ENCODE results near the gene RNPS1.

RNPS1 gene

DNA sequence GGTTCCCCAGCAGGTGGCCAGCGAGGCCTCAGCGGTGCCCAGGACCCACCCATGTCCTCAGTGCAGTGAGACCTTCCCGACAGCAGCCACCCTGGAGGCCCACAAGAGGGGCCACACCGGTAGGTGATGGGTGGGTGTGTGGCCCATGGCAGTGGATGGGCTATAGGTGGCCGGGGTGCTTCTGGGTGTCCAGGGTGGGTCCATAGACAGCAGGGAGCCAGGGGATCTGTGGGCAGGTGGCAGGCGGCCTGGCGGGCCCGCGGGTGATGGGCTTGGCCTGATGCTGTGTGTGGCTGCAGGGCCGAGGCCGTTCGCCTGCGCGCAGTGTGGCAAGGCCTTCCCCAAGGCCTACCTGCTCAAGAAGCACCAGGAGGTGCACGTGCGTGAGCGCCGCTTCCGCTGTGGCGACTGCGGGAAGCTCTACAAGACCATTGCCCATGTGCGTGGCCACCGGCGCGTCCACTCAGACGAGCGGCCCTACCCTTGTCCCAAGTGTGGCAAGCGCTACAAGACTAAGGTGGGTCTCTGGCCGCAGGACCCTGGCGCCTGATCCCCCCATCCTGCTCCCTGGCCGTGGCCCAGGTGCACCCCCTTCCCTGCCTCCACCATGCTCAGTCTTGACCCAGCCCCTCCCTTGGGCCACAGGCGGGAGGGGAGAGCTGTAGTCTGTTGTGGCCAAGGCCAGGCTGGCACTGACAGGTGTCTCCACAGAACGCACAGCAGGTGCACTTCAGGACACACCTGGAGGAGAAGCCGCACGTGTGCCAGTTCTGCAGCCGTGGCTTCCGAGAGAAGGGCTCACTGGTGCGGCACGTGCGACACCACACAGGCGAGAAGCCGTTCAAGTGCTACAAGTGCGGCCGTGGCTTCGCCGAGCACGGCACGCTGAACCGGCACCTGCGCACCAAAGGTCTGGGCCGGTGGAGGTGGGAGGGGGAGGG lies 33.8 kb downstream of the RNPS1 start:
- DNase-seq = peak; percentile 88 to 97

DNA sequence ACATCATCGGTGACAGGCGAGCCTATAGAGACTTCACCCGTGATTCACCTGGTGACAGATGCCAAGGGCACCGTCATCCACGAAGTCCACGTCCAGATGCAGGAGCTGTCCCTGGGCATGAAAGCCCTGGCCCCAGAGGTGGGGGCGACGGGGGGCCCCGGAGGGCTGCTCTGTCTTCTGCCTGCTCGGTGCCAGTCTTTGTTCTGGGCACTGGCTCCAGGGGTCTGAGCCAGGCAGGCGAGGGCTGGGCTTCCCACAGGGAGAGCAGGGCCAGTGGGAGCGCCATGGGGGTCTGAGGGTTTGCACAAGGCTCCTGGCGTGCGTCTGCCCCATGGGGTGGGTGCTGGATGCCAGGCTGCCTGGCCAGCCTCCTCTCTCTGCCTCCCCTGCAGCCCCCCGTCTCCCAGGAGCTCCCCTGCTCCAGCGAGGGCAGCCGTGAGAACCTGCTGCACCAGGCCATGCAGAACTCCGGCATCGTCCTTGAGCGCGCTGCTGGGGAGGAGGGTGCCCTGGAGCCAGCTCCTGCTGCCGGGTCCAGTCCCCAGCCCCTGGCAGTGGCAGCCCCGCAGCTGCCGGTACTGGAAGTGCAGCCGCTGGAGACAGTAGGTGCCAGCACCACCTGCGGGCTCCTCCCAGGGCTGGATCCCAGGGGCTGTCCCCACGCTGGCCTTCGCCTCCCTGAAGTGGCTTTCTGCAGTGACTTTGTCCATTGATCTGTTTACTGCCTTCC lies 34.7 kb downstream of the RNPS1 start:
- no peak for DNase-seq

DNA sequence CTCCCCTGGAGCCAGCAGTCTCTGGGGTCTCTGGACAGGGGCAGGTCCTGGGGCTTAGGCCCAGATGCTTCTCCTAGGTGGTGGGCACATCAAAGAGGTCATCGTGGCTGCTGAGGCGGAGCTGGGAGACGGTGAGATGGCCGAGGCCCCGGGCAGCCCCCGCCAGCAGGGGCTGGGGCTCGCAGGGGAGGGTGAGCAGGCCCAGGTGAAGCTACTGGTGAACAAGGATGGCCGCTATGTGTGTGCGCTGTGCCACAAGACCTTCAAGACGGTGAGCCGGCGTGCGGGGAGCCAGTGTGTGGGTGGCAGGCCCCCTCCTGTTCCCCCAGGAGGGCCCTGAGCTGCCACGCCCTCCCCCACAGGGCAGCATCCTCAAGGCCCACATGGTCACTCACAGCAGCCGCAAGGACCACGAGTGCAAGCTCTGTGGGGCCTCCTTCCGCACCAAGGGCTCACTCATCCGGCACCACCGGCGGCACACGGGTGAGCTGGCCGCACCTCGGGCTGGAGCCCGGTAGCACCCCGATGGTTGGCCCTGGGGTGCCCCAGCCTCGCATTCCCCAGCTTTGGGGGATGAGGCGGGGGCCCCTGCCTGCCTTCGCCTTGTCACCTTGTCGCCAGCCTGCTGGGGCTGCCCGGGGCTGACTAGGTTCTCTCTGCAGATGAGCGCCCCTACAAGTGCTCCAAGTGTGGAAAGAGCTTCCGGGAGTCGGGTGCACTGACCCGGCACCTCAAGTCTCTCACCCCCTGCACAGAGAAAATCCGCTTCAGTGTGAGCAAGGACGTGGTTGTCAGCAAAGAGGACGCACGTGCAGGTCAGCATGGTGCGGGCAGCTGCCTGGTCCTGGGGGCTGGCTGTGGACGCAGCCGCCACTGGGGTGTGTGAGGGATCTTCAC lies 35.6 kb downstream of the RNPS1 start:
- DNase-seq = no peak

DNA sequence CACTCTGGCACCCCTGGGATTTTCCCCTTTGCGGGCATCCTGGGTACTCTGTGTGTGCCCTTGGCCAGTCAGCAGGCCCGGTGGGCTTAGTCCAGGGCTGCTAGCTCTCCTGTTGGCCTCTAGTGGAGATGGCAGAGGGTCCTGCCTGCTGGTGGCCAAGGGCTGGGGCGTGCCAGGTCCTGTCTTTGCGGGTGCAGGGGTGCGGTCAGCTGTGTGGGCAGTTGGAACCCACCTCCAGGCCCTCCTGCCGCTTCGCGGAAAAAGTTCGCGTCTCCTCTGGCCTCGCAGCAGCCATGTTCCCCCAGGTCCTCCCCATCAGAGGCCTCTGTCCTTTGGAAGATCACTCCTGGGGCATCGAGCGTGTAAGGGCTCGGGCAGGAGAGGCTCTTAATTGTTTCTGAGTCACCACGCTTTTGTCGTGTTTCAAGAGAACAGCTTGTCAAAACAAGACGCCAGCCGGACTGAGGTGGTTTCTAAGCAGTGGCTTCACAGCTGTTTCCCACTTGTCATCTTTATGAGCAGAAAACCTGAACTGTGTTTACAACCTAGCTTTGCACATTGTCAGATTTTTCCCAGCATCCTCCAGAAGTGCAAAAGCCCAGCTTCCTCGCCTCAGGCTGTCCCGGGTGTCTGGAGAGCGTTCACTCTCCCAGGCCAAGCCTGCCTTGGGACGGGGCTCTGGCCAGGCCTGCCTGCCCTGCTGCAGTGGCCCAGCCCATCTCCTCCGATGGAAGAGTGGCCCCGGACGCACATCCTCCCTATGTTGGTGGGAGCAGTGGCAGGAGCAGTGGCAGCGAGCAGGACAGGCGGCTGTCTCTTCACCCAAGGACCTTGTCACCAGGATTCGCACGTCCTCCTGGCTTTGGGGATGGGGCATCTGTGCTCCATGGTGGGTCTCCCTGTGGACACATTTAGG lies 36.7 kb downstream of the RNPS1 start:
- DNase-seq = peak; percentile 76 to 90

DNA sequence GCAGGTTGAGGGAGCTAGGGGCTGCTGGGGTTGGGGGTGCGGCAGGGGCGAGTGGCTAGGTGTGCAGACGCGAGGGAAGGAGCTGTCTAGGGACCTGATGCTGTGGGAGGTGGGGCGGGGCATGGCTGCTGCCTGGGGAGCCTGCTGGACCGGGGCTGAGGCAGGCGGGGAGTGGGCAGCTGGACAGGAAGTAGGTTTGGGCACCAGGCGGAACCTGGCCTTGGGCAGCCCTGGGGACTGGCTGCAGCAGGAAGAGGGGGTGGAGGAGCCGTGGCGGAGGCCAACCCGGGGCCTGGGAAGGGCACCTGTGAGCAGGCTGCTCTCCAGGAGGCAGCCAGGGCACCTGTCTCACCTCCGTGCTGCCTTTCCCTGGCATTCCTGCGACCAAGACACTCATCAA lies 37.5 kb downstream of the RNPS1 start:
- DNase-seq = no peak

DNA sequence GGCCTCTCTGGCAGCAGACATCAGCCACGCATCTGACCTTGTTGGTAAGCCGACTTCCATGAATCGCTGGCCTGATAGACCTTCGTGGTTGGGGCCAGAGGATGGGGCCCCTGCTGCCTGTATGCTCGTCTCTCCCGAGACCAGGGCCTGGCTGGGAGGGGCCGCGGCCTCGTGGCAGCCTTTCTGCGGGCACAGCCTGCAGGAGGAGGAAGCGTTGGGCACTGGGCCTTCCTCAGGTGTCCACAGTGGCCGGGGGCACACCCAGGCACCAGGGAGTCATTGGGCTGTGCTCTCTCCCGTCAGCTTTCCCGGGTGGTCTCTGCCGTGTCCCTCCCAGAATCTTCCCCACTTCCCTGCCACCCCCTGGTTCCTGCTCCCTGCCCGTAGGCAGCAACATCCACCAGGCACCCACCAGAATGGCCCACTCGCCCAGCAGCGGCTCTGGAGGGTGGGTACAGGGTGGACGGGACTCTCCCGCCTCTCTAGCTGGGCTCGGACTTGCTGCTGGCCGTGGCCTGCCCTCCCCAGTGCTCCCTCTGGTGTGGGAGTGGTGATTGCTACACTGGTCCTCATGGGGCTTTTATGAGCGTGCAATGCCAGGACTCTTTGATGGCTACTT lies 38.2 kb downstream of the RNPS1 start:
- DNase-seq = no peak

DNA sequence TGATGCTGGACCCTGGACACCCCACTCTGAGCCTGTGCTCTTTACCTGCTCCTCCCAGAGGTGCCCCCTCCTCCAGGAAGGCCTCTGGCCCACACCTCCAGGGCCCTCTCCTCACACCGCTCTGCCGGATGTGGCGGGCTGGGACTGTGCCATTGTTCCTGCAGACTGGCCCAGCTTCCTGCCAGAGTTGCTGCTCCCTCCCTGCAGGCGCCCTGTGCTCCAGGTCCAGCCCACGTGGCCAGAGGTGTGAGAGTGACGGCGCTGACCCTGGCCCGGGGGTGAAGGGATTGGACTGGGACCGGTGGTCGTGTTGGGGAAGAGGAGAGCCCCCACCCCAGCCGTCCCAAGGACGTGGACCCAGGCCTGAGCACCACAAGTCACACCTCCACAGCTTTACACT lies 38.8 kb downstream of the RNPS1 start:
- DNase-seq = no peak

DNA sequence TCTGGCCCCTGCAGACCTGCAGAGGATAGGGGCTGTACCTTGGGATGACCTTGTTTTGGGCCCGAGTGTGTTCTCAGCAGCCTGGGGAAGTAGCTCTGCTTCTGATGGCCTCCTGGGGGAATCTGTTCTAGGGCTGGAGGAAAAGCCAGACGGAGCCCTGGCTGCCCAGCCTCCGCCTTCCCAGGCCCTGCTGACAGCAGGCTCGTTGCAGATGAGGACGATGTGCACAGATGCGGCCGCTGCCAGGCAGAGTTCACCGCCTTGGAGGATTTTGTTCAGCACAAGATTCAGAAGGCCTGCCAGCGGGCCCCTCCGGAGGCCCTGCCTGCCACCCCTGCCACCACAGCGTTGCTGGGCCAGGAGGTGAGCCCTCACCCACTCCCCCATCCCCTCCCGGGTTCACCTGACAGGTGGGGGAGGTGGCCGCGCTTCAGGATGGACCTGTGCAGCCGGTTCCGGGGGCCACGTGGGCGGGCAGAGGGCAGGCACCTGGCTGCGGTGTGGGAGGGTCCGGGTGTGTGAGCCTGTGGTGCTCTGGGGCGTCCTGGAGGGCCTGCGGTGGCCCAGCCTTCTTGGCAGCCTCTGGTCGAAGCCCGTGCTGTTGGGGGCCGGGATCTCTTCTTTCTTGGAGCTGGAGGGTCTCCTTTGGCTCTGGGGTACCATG lies 39.6 kb downstream of the RNPS1 start:
- DNase-seq = no peak

DNA sequence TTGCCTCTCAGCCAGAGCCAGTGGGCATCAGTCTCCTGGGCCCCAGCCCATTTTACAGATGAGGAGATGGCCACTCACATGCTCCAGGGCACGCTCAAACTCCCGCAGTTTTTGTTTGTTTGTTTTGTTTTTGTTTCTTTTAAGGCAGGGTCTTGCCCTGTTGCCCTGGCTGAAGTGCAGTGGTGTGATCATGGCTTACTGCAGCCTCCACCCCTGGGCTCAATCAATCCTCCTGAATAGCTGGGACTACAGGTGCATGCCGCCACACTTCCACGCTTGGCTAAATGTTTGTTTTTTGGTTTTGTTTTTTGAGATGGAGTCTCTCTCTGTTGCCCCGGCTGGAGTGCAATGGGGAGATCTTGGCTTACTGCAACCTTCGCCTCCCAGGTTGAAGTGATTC lies 41.0 kb downstream of the RNPS1 start:
- no peak for DNase-seq

DNA sequence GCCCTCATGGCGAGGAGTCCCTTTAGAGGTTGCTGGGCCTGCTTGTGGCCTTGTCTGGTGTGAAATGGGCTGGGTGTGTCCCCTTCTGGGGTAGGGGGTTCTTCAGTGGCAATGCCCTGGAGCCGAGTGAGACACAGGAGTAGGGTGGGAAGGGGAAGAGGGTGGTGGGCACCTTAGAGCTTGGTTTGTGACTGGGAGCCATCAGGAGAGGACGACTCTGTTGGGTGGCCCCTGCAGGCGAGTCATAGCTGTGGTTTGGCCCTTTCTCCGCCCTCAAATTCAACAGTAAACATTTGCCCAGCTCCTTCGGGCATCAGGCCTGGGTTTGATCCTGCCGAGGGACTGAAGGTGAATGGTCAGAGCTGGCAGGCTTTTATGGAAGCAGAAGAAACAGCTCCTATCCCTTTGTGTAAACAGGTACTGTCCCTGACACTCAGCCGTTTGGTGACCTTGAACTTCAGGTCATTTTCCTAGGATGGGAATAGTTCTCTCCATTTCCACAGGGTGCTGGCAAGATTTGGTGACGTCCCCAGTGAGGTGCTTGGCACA lies 41.6 kb downstream of the RNPS1 start:
- no peak for DNase-seq

DNA sequence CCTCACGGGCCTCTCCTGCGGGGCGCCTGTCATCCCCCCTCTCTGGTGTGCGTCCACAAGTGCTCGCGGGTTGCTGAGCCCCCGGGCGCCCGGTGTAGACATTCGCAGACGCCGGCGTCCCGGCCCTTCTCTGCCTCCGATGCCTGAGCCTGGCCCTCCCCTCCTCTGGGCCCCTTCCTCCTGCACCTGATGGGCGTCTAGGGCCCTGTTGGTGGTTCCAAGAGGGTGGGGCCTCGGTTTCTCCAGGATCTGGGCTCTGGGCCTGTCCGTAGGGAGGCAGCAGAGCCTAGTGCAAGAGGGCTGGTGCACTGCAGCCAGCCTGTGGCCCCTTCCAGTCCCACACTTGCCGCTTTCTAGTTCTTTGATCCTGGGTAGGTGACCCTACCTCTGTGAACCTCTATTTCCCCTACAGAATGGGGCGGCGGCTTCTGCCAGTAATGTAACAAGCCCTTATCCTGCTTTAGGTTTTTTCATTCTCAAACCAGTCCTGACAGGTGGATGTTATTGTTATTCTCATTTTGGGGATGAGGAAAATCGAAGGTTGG lies 43.9 kb downstream of the RNPS1 start:
- peak; percentile 35 to 45 for DNase-seq

DNA sequence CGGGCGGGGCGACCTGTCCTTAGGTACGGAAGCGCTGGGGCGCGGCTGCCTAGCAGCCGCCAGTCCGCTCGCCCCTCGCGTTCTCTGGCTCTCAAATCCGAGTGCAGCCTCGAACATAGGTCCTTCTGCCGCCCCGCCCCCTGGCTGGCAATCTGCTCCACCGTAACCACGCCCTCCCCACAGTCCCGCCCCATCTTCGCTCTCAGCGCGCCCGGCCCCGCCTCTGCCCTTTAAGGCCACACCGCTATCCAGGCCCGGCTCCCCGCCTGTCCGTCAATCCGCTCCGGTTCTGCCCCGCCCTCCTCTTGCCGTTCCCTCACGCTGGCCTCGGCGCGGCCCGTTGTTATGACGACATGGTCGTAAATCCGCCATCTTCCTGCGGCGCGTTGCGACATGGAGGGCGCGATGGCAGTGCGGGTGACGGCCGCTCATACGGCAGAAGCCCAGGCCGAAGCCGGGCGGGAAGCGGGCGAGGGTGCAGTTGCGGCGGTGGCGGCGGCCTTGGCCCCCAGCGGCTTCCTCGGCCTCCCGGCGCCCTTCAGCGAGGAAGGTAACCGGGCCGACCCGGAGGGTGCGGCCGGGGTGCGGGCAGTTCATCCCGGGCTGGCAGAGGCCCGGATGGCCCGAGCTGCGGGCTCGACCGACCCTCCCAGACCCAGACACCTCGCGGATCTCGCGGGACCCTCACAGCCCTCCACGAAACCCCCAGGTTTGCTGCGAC lies 44.5 kb downstream of the RNPS1 start, which contains the start of gene E4F1:
E4F1 (plus strand) TSS at position 371 of the 721 bp plus-strand sequence; CDS start at position 394, 23 bp downstream.
- DNase-seq = peak; percentile 100

DNA sequence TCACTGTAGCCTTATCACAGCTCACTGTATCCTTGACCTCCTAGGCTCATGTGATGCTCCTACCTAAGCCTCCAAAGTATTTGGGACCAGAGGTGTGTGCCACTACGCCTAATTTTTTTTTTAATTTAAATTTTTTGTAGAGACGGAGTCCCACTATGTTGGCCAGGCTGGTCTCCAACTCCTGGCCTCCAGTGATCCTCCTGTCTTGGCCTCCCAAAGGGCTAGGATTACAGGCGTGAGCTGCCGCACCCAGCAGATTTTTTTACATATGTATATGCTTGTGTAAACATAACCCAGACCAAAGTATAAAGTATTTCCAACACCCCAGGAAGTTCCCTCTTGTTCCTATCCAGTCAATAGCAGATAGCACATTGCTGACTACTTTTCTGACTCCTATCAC lies 51.6 kb downstream of the RNPS1 start:
- DNase-seq = no peak

DNA sequence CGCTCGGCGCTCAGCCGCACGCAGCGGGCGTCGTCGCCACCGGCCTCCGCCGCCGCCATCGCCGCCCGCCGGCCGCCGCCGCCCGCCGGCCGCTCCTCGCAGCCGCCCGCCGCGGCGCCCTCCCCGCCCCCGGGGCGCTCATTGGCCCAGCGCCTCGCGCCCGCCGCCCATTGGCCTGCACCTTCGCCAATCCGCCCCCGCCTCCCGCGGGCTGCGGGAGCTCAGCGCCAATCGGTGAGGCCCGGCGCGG lies 53.3 kb downstream of the RNPS1 start, which contains the start of gene PGP:
PGP (minus strand) TSS at position 122 of the 250 bp plus-strand sequence; CDS start at position 59, 63 bp downstream.
- DNase-seq = no peak

DNA sequence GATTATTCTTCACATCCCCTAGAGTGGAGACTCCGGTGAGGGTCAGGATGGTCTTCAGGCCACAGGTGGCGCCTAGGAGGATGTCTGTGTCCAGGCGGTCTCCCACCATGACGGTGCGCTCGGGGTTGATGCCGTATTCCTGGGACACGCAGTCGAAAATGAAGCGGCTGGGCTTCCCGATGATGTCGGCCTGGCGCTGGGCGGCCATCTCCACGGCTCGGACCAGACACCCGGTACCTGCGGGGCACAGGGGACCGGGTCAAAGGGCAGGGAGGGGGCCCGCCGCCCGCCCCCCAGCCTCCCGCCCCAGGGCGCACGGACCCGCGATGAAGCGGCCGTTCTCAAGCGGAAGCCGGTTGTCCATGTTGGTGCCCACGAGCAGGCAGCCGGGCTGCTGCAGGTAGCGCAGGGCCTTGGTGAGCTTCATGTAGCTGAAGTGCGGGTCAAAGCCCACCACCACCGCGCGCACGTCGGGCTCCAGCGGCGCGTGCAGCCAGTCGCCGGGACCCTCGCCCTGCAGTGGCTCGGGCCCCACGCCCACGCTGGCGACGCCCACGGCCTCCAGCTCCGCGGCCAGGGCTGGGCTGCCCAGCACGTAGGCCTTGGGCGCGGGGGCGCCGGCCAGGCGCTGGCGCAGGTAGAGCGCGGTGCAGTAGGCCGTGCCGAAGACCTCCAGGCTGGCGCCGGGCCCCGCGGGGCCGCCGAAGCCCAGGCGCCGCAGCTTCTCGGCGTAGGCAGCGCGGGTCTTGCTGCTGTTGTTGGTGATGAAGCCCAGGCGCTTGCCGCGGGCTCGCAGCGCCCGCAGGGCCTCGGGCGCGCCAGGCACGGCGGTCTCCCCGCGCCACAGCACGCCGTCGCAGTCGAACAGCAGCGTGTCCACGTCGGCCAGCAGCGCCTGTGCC lies 53.9 kb downstream of the RNPS1 start:
- no peak for DNase-seq

DNA sequence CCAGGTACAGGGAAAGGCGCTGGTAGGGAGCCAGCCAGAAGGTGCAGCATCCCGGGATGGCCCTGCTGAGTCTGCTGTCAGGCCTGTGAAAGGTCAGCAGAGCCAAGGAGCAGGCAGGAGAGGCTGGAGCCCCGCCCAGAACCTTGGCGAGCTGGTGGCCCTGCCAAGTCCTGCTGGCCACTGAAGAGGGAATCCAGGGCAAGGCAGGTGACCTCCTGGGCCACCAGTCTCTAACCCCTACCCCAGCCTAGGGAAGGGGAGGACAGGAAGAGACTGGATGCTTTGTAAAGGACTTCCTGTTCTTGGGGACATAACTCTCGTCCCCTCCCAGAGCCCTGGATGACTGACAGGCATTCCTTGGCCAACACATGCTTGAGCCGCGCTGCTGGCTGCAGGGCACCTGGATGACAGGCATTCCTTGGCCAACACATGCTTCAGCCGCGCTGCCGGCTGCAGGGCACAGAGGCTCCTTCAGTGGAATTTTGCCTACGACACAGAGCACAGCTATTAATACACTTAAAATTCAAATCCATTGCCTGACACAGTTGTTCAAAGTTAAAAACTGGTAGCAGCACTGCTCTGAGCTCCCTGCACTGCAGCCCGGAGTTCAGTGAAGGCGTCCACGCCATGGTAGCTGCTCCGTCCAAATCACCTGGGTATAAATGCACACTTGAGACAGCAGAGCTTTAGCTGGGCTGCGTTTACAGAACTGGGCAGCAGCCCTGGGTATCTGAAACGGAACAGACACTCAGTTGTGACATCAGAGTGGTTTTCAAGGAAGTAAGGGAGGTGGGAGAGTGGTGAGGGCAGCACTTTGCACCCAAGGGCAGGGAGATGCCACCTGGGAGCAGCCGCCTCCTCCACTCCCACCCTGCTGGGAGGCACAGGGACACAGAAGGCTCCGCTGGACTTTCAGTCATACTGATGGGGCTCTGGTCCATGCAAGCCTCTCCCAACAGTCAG lies 55.3 kb downstream of the RNPS1 start:
- DNase-seq = no peak

DNA sequence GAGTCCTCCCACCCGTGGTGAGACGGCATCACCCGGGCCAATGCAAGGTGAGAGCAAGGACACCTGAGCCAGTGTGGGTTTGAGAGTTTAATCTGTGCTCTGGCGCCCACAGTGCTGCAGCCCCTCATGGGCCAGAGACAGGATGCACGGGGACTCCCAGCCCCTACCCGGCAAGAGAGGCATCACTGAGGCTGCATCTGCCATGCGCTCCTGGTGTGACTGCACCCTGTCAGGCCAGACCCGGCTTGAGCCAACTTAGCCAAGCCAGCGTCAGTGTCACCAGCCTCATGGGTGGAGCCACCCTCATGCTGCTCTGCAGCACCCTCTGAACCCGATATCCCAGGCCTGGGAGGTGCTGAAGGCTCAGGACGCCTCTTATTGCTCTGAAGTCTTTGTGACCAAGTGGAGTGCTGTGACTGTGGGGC lies 56.0 kb downstream of the RNPS1 start:
- no peak for DNase-seq
